GM18517 (cell line): ENCODE data around the gene FOXD4L6.
"Not testable (repeated sequence)": the region's sequence is repeated elsewhere in the genome, so short reads cannot be mapped to it uniquely, and the experiment has no call there.

Experiments used
- ATAC-seq: cut with Tn5 transposase; IDR thresholded peaks from one replicate; pipeline ENCODE4 v1.9.1; 2021; ENCODE audit warnings: mild to moderate bottlenecking, moderate library complexity; ENCODE audit not compliant: unreplicated experiment

Gene FOXD4L6

GRCh38 chr9:41104542-41104941, 23.9 kb downstream of the FOXD4L6 start:
- ATAC-seq = not testable (repeated sequence)

- ATAC-seq = not testable (repeated sequence)
Observed at GRCh38 chr9:41100508-41100907, 28.0 kb downstream of the FOXD4L6 start.

- not testable (repeated sequence) for ATAC-seq
Observed at GRCh38 chr9:41098759-41099158, 29.7 kb downstream of the FOXD4L6 start.

- ATAC-seq = not testable (repeated sequence)
Observed at GRCh38 chr9:41095060-41095459, 33.4 kb downstream of the FOXD4L6 start.

GRCh38 chr9:41094010-41094773, 34.3 kb downstream of the FOXD4L6 start:
- ATAC-seq = not testable (repeated sequence)

GRCh38 chr9:41090922-41091321, 37.6 kb downstream of the FOXD4L6 start:
- not testable (repeated sequence) for ATAC-seq

GRCh38 chr9:41090386-41090785, 38.1 kb downstream of the FOXD4L6 start:
- ATAC-seq = not testable (repeated sequence)

- ATAC-seq = peak; percentile 73
Observed at GRCh38 chr9:41088450-41089059, 39.9 kb downstream of the FOXD4L6 start.

GRCh38 chr9:41087929-41088328, 40.6 kb downstream of the FOXD4L6 start:
- ATAC-seq = not testable (repeated sequence)

GRCh38 chr9:41087157-41087780, 41.2 kb downstream of the FOXD4L6 start:
- ATAC-seq = not testable (repeated sequence)

GRCh38 chr9:41086685-41087084, 41.8 kb downstream of the FOXD4L6 start:
- ATAC-seq = not testable (repeated sequence)

- ATAC-seq = not testable (repeated sequence)
Observed at GRCh38 chr9:41086215-41086614, 42.3 kb downstream of the FOXD4L6 start.

GRCh38 chr9:41082358-41082757, 46.1 kb downstream of the FOXD4L6 start:
- not testable (repeated sequence) for ATAC-seq

- ATAC-seq = not testable (repeated sequence)
Observed at GRCh38 chr9:41079464-41079863, 49.0 kb downstream of the FOXD4L6 start.

- not testable (repeated sequence) for ATAC-seq
Observed at GRCh38 chr9:41077586-41077985, 50.9 kb downstream of the FOXD4L6 start.
